HEK293 (cell line): ENCODE measurements around the gene FUCA1.

Source experiments
- CTCF ChIA-PET: fragments of 350-600 bp; formaldehyde crosslinking; extraction: SDS; loops from one replicate; lab custom pipeline; 2021; ENCODE audit warnings: antibody characterized with exemption; lab: Yijun Ruan, JAX
- POLR2A ChIA-PET: fragments of 300-600 bp; formaldehyde crosslinking; extraction: SDS; loops from one replicate; lab custom pipeline; 2020; ENCODE audit warnings: antibody characterized with exemption, inconsistent platforms; lab: Yijun Ruan, JAX
- H3K27ac ChIP-seq: fragments of 200-500 bp; sonication (Bioruptor generic); 2 replicates; pipeline ENCODE4 v1.5.1; 2014; ENCODE audit warnings: low read depth, low read length, control low read depth, inconsistent platforms; ENCODE audit errors: extremely low read depth
- H3K36me3 ChIP-seq, 2 experiments: fragments of 200-500 bp in 1 of 2; sonication (Bioruptor generic) in 1 of 2; 1 replicate in 1 of 2; 2 replicates in 1 of 2; pipeline ENCODE4 v1.5.1; 2014 to 2017; ENCODE audit warnings: inconsistent platforms in 2 of 2, low read length in 2 of 2; ENCODE audit not compliant: control insufficient read depth in 2 of 2, insufficient read depth in 1 of 2
- H3K4me1 ChIP-seq: fragments of 200-500 bp; sonication (Bioruptor generic); 2 replicates; pipeline ENCODE4 v1.5.1; 2014; ENCODE audit warnings: mild to moderate bottlenecking, low read length, inconsistent platforms; ENCODE audit not compliant: control insufficient read depth, insufficient read depth
- H3K4me3 ChIP-seq: 2 replicates; pipeline ENCODE4 v1.5.1; 2011; ENCODE audit warnings: low read depth, mild to moderate bottlenecking, control low read depth, low read length, moderate library complexity
- H3K9me3 ChIP-seq: fragments of 200-500 bp; sonication (Bioruptor generic); 2 replicates; pipeline ENCODE4 v1.5.1; 2014; ENCODE audit warnings: low read depth, low read length, inconsistent platforms; ENCODE audit not compliant: control insufficient read depth, insufficient read depth
- EGR2 ChIP-seq: fragments of 450-650 bp; formaldehyde crosslinking; IDR thresholded peaks from 2 replicates; pipeline ENCODE4 v1.5.1; 2016; ENCODE audit warnings: low read depth, missing biosample characterization, missing genetic modification characterization
- HOXA7 ChIP-seq: sonication (generic); formaldehyde crosslinking; IDR thresholded peaks from 2 replicates; pipeline ENCODE4 v1.8.1; 2022; ENCODE audit warnings: missing genetic modification reagents, borderline replicate concordance
- KLF10 ChIP-seq: fragments of 450-650 bp; IDR thresholded peaks from 2 replicates; pipeline ENCODE4 v1.5.1; 2018; ENCODE audit warnings: missing biosample characterization, mild to moderate bottlenecking, missing genetic modification characterization
- KLF16 ChIP-seq: fragments of 450-650 bp; formaldehyde crosslinking; IDR thresholded peaks from 2 replicates; pipeline ENCODE4 v1.5.1; 2017; ENCODE audit warnings: missing biosample characterization, missing genetic modification characterization
- REST ChIP-seq: fragments of 450-650 bp; formaldehyde crosslinking; IDR thresholded peaks from 2 replicates; pipeline ENCODE4 v1.5.1; 2016; ENCODE audit warnings: missing biosample characterization, missing genetic modification characterization
- SCRT1 ChIP-seq: fragments of 450-650 bp; formaldehyde crosslinking; IDR thresholded peaks from 2 replicates; pipeline ENCODE4 v1.5.1; 2016; ENCODE audit warnings: missing biosample characterization, missing genetic modification characterization, borderline replicate concordance
- SP3 ChIP-seq: fragments of 450-650 bp; formaldehyde crosslinking; IDR thresholded peaks from 2 replicates; pipeline ENCODE4 v1.5.1; 2016; ENCODE audit warnings: missing biosample characterization, missing genetic modification characterization
- SP7 ChIP-seq: fragments of 450-650 bp; formaldehyde crosslinking; IDR thresholded peaks from 2 replicates; pipeline ENCODE4 v1.5.1; 2016; ENCODE audit warnings: missing biosample characterization, missing genetic modification characterization
- ZFHX2 ChIP-seq: fragments of 450-650 bp; formaldehyde crosslinking; conservative IDR thresholded peaks from 2 replicates; pipeline ENCODE4 v1.5.1; 2016; ENCODE audit warnings: missing biosample characterization, missing genetic modification characterization
- ZNF114 ChIP-seq: fragments of 450-650 bp; formaldehyde crosslinking; IDR thresholded peaks from 2 replicates; pipeline ENCODE4 v1.5.0; 2017; ENCODE audit warnings: missing biosample characterization, missing genetic modification characterization
- ZNF140 ChIP-seq: fragments of 450-650 bp; formaldehyde crosslinking; IDR thresholded peaks from 2 replicates; pipeline ENCODE4 v1.5.1; 2016; ENCODE audit warnings: missing biosample characterization, missing genetic modification characterization
- ZNF148 ChIP-seq: fragments of 450-650 bp; formaldehyde crosslinking; IDR thresholded peaks from 2 replicates; pipeline ENCODE4 v1.5.0; 2017; ENCODE audit warnings: missing biosample characterization, missing genetic modification characterization, borderline replicate concordance
- ZNF23 ChIP-seq: fragments of 450-650 bp; formaldehyde crosslinking; IDR thresholded peaks from 2 replicates; pipeline ENCODE4 v1.5.1; 2016; ENCODE audit warnings: missing biosample characterization, missing genetic modification characterization, borderline replicate concordance
- ZNF518A ChIP-seq: fragments of 450-650 bp; formaldehyde crosslinking; conservative IDR thresholded peaks from 2 replicates; pipeline ENCODE4 v1.5.1; 2016; ENCODE audit warnings: low read depth, missing biosample characterization, missing genetic modification characterization
- ZNF585B ChIP-seq: fragments of 450-650 bp; formaldehyde crosslinking; IDR thresholded peaks from 2 replicates; pipeline ENCODE4 v1.5.1; 2016; ENCODE audit warnings: missing biosample characterization, missing genetic modification characterization
- ZNF624 ChIP-seq: fragments of 450-650 bp; formaldehyde crosslinking; IDR thresholded peaks from 2 replicates; pipeline ENCODE4 v1.5.1; 2017; ENCODE audit warnings: missing biosample characterization, missing genetic modification characterization
- ZNF76 ChIP-seq: fragments of 450-650 bp; formaldehyde crosslinking; IDR thresholded peaks from 2 replicates; pipeline ENCODE4; 2016; ENCODE audit warnings: low read depth, missing biosample characterization, missing genetic modification characterization, borderline replicate concordance

The FUCA1 gene

GRCh38 chr1:23838401-23838866 is 29.7 kb downstream of the FUCA1 start (continued):
- peak; percentile 65 for TF ChIP-seq SP3 (tag by site-specific recombination)
- TF ChIP-seq KLF10 (tag by site-specific recombination), result peak; percentile 99
- peak; percentile 87 for TF ChIP-seq ZFHX2 (tag by site-specific recombination)
- TF ChIP-seq ZNF148 (tag by site-specific recombination), result no peak

- ChIA-PET POLR2A (no interaction called here), CTCF (interaction anchor here (0.6 to 2.2 kb wide), 3 partner anchors 13 to 27 kb away, joined by 3 to 10 read pairs (median 8); partner anchors contain the start of gene HMGCL)
- no peak overlapping the region for H3K27ac ChIP-seq
- H3K36me3 ChIP-seq, result no peaks in the 10 kb centered on the region
- no peaks in the 10 kb centered on the region for H3K9me3 ChIP-seq
- no peak overlapping the region for H3K4me3 ChIP-seq
- H3K4me1 ChIP-seq, result no peaks in the 10 kb centered on the region
- TF ChIP-seq EGR2 (tag by site-specific recombination), result no peak
- TF ChIP-seq SCRT1 (tag by site-specific recombination), result no peak
- 0 out of 2 replicates have a peak, but pooled peaks have one; percentile 40 for TF ChIP-seq REST (tag by site-specific recombination)
- TF ChIP-seq ZNF518A (tag by site-specific recombination), result no peak
- TF ChIP-seq ZNF76 (tag by site-specific recombination), result peak; percentile 20; the same call in 1 of the 2 replicates
- TF ChIP-seq KLF16, result no peak
- no peak for TF ChIP-seq ZNF23 (tag by site-specific recombination)
- no peak for TF ChIP-seq ZNF114
- no peak for TF ChIP-seq ZNF585B (tag by site-specific recombination)
- TF ChIP-seq SP7 (tag by site-specific recombination), result no peak
- no peak for TF ChIP-seq ZNF624 (tag by site-specific recombination)
- no peak for TF ChIP-seq HOXA7 (CRISPR knock-in tag)
- TF ChIP-seq ZNF140, result no peak
- TF ChIP-seq, all 188 proteins: peak for 2
Measured at GRCh38 chr1:23837908-23838307, 30.2 kb downstream of the FUCA1 start.
